H1 (cell line): ENCODE measurements around the gene ADGRG1. TPM values are rescaled to one million over a fixed set of nuclear protein-coding genes. Genes with fewer than 3 reads are reported as not detected.

Experiments used
- CTCF ChIA-PET: fragments of 300-600 bp; sonication (Branson Sonifier 250); formaldehyde crosslinking; loops from one replicate; lab custom pipeline; 2021; ENCODE audit not compliant: partially characterized antibody; lab: Charles Lee
- POLR2A ChIA-PET: fragments of 300-600 bp; sonication (Branson Sonifier 250); formaldehyde crosslinking; loops from one replicate; lab custom pipeline; 2021; ENCODE audit warnings: inconsistent platforms; ENCODE audit not compliant: partially characterized antibody; lab: Charles Lee
- DNase-seq, 2 experiments: peaks; one replicate each; pipeline versions ENCODE4 v3.0.0 to v3.0.0-alpha.2; 2010 to 2022; ENCODE audit warnings: low spot score in 2 of 2, low read depth in 1 of 2, mixed read lengths in 1 of 2
- FAIRE-seq: peaks from 2 replicates; lab custom pipeline; 2011; peaks lifted over from hg19 to GRCh38; lab: Jason Lieb, UNC
- H2AFZ ChIP-seq: 2 replicates; pipeline ENCODE4 v1.8.1; 2012; ENCODE audit warnings: low read length, inconsistent platforms
- H2AK5ac ChIP-seq: 2 replicates; pipeline ENCODE4 v1.6.1; 2013; ENCODE audit warnings: low read depth, low read length
- H2BK120ac ChIP-seq: replicated peaks from 2 replicates; pipeline ENCODE3; 2013; ENCODE audit warnings: low read depth, low read length, inconsistent platforms
- H2BK12ac ChIP-seq: 2 replicates; pipeline ENCODE4 v1.6.1; 2013; ENCODE audit warnings: low read depth, low read length
- H2BK15ac ChIP-seq: 2 replicates; pipeline ENCODE4 v1.6.1; 2013; ENCODE audit warnings: low read length
- H2BK20ac ChIP-seq: 2 replicates; pipeline ENCODE4 v1.6.1; 2013; ENCODE audit warnings: low read length
- H2BK5ac ChIP-seq: 2 replicates; pipeline ENCODE4 v1.6.1; 2013; ENCODE audit warnings: low read depth, low read length
- H3K14ac ChIP-seq: 2 replicates; pipeline ENCODE4 v1.6.1; 2013; ENCODE audit warnings: inconsistent platforms; ENCODE audit not compliant: insufficient read length
- H3K18ac ChIP-seq: 2 replicates; pipeline ENCODE4 v1.6.1; 2013; ENCODE audit warnings: low read length; ENCODE audit errors: extremely low read depth
- H3K23ac ChIP-seq: 2 replicates; pipeline ENCODE4 v1.6.1; 2013; ENCODE audit warnings: inconsistent platforms; ENCODE audit not compliant: insufficient read length
- H3K23me2 ChIP-seq: 2 replicates; pipeline ENCODE4 v1.6.1; 2013; ENCODE audit warnings: low read depth, low read length
- H3K27ac ChIP-seq: 2 replicates; pipeline ENCODE4 v1.6.1; 2011; ENCODE audit warnings: low read depth, low read length, inconsistent platforms
- H3K27me3 ChIP-seq, 4 experiments: replicated peaks in 1 of 4; 1 replicate in 1 of 4; 2 replicates in 3 of 4; pipeline versions ENCODE4 v1.6.1 to v1.8.1; 2011 to 2013; ENCODE audit warnings: low read length in 3 of 4, mild to moderate bottlenecking in 3 of 4, inconsistent platforms in 2 of 4, mixed read lengths in 2 of 4, moderate library complexity in 1 of 4; ENCODE audit not compliant: control insufficient read depth in 3 of 4, insufficient read depth in 3 of 4; ENCODE audit errors: extremely low read depth in 1 of 4
- H3K36me3 ChIP-seq, 4 experiments: 2 replicates each; pipeline versions ENCODE4 v1.6.1 to v1.8.1; 2011 to 2013; ENCODE audit warnings: mild to moderate bottlenecking in 4 of 4, low read length in 3 of 4, moderate library complexity in 2 of 4, control low read depth in 1 of 4, inconsistent platforms in 1 of 4; ENCODE audit not compliant: insufficient read depth in 4 of 4, control insufficient read depth in 2 of 4
- H3K4ac ChIP-seq: replicated peaks from 2 replicates; pipeline ENCODE3; 2013; ENCODE audit warnings: low read length, low read depth, mixed read lengths, inconsistent platforms; ENCODE audit not compliant: insufficient read length
- H3K4me1 ChIP-seq, 4 experiments: replicated peaks in 1 of 4; 1 replicate in 1 of 4; 2 replicates in 3 of 4; pipeline versions ENCODE4 v1.6.1 to v1.8.1; 2011 to 2013; ENCODE audit warnings: low read length in 3 of 4, inconsistent platforms in 2 of 4, mixed read lengths in 1 of 4; ENCODE audit not compliant: insufficient read depth in 4 of 4, control insufficient read depth in 3 of 4
- H3K4me2 ChIP-seq, 2 experiments: 2 replicates each; pipeline versions ENCODE4 v1.6.1 to v1.8.1; 2011 to 2013; ENCODE audit warnings: low read depth in 2 of 2, low read length in 2 of 2, control low read depth in 1 of 2, inconsistent platforms in 1 of 2, mild to moderate bottlenecking in 1 of 2; ENCODE audit not compliant: insufficient read depth in 1 of 2
- H3K4me3 ChIP-seq, 4 experiments: fragments of 200-600, 300-600 bp in 1 of 4; sonication (generic), shearing (Covaris generic), sonication (Bioruptor Twin) in 1 of 4; 2 replicates each; pipeline versions ENCODE4 v1.5.1 to v1.8.1; 2011 to 2016; ENCODE audit warnings: low read length in 4 of 4, low read depth in 3 of 4, control low read depth in 2 of 4, inconsistent platforms in 2 of 4, mild to moderate bottlenecking in 2 of 4, mixed read lengths in 1 of 4, moderate library complexity in 1 of 4; ENCODE audit not compliant: insufficient read depth in 2 of 4; ENCODE audit errors: extremely low read depth in 1 of 4
- H3K56ac ChIP-seq: replicated peaks from 2 replicates; pipeline ENCODE3; 2013; ENCODE audit warnings: low read depth, mild to moderate bottlenecking, mixed read lengths, low read length, inconsistent platforms; ENCODE audit not compliant: insufficient read length
- H3K79me1 ChIP-seq: 2 replicates; pipeline ENCODE4 v1.6.1; 2013; ENCODE audit warnings: low read depth, low read length, control low read depth
- H3K79me2 ChIP-seq, 2 experiments: 2 replicates each; pipeline versions ENCODE4 v1.6.1 to v1.8.1; 2012 to 2013; ENCODE audit warnings: low read length in 2 of 2, mild to moderate bottlenecking in 2 of 2, inconsistent platforms in 1 of 2; ENCODE audit not compliant: insufficient read depth in 2 of 2, control insufficient read depth in 1 of 2
- H3K9ac ChIP-seq, 4 experiments: replicated peaks in 1 of 4; 1 replicate in 1 of 4; 2 replicates in 3 of 4; pipeline versions ENCODE4 v1.6.1 to v1.8.1; 2011 to 2013; ENCODE audit warnings: low read depth in 3 of 4, low read length in 3 of 4, control low read depth in 2 of 4, mild to moderate bottlenecking in 2 of 4, moderate library complexity in 2 of 4, inconsistent platforms in 1 of 4; ENCODE audit errors: extremely low read depth in 1 of 4
- H3K9me3 ChIP-seq, 2 experiments: 2 replicates each; pipeline versions ENCODE4 v1.6.1 to v1.8.1; 2012 to 2013; ENCODE audit warnings: mild to moderate bottlenecking in 2 of 2, moderate library complexity in 2 of 2, control low read depth in 1 of 2, inconsistent platforms in 1 of 2, low read depth in 1 of 2, low read length in 1 of 2, mixed read lengths in 1 of 2; ENCODE audit not compliant: insufficient read depth in 2 of 2
- H4K20me1 ChIP-seq, 2 experiments: replicated peaks in 1 of 2; 2 replicates each; pipeline versions ENCODE3 to v1.8.1; 2011 to 2013; ENCODE audit warnings: inconsistent platforms in 2 of 2, low read length in 2 of 2, mild to moderate bottlenecking in 1 of 2; ENCODE audit not compliant: insufficient read depth in 2 of 2, control insufficient read depth in 1 of 2
- H4K5ac ChIP-seq: 2 replicates; pipeline ENCODE4 v1.6.1; 2013; ENCODE audit warnings: low read length, low read depth, mixed read lengths, inconsistent platforms; ENCODE audit not compliant: insufficient read length
- H4K8ac ChIP-seq: 2 replicates; pipeline ENCODE4 v1.8.0; 2013; ENCODE audit warnings: mild to moderate bottlenecking, moderate library complexity, low read length, inconsistent platforms; ENCODE audit not compliant: insufficient read depth; ENCODE audit errors: extremely low read depth
- H4K91ac ChIP-seq: replicated peaks from 2 replicates; pipeline ENCODE3; 2013; ENCODE audit warnings: low read length, mixed read lengths, inconsistent platforms; ENCODE audit not compliant: insufficient read length
- CHD1 ChIP-seq: IDR thresholded peaks from 2 replicates; pipeline ENCODE4 v1.6.1; 2012; ENCODE audit warnings: low read depth, low read length, improper control_type of control experiment
- RAD21 ChIP-seq, 2 experiments: IDR thresholded peaks in 1 of 2; conservative IDR thresholded peaks in 1 of 2; 2 replicates each; pipeline ENCODE4 v1.6.1; 2011; ENCODE audit warnings: low read depth in 2 of 2, low read length in 2 of 2, improper control_type of control experiment in 1 of 2, inconsistent platforms in 1 of 2, mild to moderate bottlenecking in 1 of 2, moderate library complexity in 1 of 2
- RNF2 ChIP-seq: fragments of 200-900, 300-1000 bp; sonication (generic); IDR thresholded peaks from 2 replicates; pipeline ENCODE4 v1.7.1; 2016; ENCODE audit warnings: borderline replicate concordance, low read depth, mild to moderate bottlenecking, antibody characterized with exemption, low read length; ENCODE audit not compliant: poor library complexity, severe bottlenecking; ENCODE audit errors: missing control alignments
- WGBS, 2 experiments: shearing (Covaris generic) in 1 of 2; methylation state at CpG; one replicate each; pipeline versions ENCODE4 v1.1.6 to v1.1.7; 2013 to 2015; ENCODE audit warnings: low lambda C conversion rate in 2 of 2, mixed read lengths in 2 of 2, inconsistent platforms in 1 of 2, low coverage in 1 of 2, missing lambda C conversion rate in 1 of 2; ENCODE audit not compliant: insufficient replicate concordance in 2 of 2, insufficient coverage in 1 of 2, insufficient read length in 1 of 2; ENCODE audit errors: extremely low coverage in 1 of 2, missing lambda C conversion rate in 1 of 2; 5-methylcytosine and 5-hydroxymethylcytosine counted together
- polyA plus RNA-seq, 7 experiments: library from polyadenylated mRNA; depleted of rRNA in 3 of 7; stranded (reverse) in 5 of 7; unstranded in 2 of 7; fragments of >200 nt in 5 of 7; fragments of 200-250 nt in 2 of 7; gene quantifications; 1 replicate in 5 of 7; 2 replicates in 1 of 7; 4 replicates in 1 of 7; pipeline versions ENCODE4 v1.2.1 to v1.2.3, GENCODE V29; 2011 to 2013; ENCODE audit warnings: missing spikeins in 2 of 7, mixed read lengths in 2 of 7
- total RNA-seq: library from RNA; stranded (reverse); fragmentation: NEBNext Ultra II Directional; extraction: Animal tissue kit (Norgen Biotek cat#: 25700); gene quantifications from 2 replicates; pipeline ENCODE4 v1.2.1, GENCODE V29; 2021

Gene ADGRG1
- total and polyA plus RNA-seq, 2 of the 8 experiments (the other 6 are each of a cell fraction or from before 2014, with no cell fraction given): 1.3 to 2.6 TPM

DNA sequence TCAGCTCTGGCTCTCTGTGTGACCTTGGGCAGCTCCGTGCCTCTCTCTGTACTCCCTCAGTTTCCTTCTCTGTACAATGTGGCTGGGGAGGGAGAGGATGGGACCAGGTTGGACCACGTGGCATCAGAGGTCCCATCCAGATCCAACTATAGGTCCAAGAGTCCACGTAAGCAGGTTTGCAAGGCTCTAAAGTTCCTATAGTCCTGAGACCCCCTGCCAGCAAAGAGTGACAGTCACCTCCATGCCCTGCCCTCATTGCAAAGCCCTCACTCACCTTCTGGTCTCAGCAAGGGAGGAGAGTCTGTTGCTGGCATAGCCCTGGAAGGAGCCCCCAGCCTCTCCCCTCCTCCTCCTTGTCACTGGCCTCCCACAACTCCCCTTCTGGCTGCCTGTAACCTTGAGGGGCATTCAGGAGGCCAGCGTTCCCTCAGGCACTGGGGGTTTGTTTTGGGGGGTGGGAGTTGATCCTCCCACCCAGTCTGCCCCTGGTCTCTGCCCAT is 60.1 kb downstream of the ADGRG1 start:
- H2AFZ ChIP-seq: no peak overlapping the region
- 73% methylated on average over 4 of the region's 4 CpGs; no CpG with 5 or more reads in 1 of the 2 experiments for WGBS, 2 experiments
- no peak overlapping the region for H2BK120ac ChIP-seq
- H3K56ac ChIP-seq: no peak overlapping the region
- H3K18ac ChIP-seq: no peak overlapping the region
- ChIA-PET POLR2A (interaction anchor here (1.0 to 2.1 kb wide), 2 partner anchors 11 to 14 kb away, joined by 4 to 6 read pairs; no protein-coding TSS in a partner anchor), CTCF (interaction anchor here (0.8 to 1.4 kb wide), 3 partner anchors 39 to 214 kb away, joined by 3 read pairs; no protein-coding TSS in a partner anchor)
- H3K23ac ChIP-seq: no peak overlapping the region
- no peak overlapping the region for H2BK5ac ChIP-seq
- H3K23me2 ChIP-seq: no peaks in the 10 kb centered on the region
- H3K9me3 ChIP-seq: no peaks in the 10 kb centered on the region
- H4K20me1 ChIP-seq: no peaks in the 10 kb centered on the region
- FAIRE-seq: no peak
- H4K5ac ChIP-seq: no peak overlapping the region
- DNase-seq: no peak
- no peak overlapping the region for H3K27ac ChIP-seq
- no peaks in the 10 kb centered on the region for H3K36me3 ChIP-seq
- no peaks in the 10 kb centered on the region for H3K27me3 ChIP-seq
- H3K9ac ChIP-seq: no peak overlapping the region
- no peaks in the 10 kb centered on the region for H3K79me1 ChIP-seq
- H3K14ac ChIP-seq: no peak overlapping the region
- peaks cover 0 to 7% (median under 1%) of the 10 kb centered on the region in 4 experiments; a peak in 1 of 7 replicates for H3K4me1 ChIP-seq
- no peak overlapping the region for H4K8ac ChIP-seq
- no peak overlapping the region for H3K4me3 ChIP-seq
- no peak overlapping the region for H3K4me2 ChIP-seq
- no peaks in the 10 kb centered on the region for H3K79me2 ChIP-seq
- H2BK15ac ChIP-seq: no peak overlapping the region; the same call in 1 of the 2 replicates
- no peak overlapping the region for H3K4ac ChIP-seq
- no peak overlapping the region for H2BK12ac ChIP-seq
- no peak overlapping the region for H2BK20ac ChIP-seq
- H2AK5ac ChIP-seq: no peak overlapping the region
- no peak overlapping the region for H4K91ac ChIP-seq
- no peak for TF ChIP-seq CHD1
- TF ChIP-seq RNF2: no peak
- TF ChIP-seq RAD21 (IDR thresholded peaks at IDR 0.05 in 1 of 2, conservative IDR thresholded peaks at IDR 0.05 in 1 of 2; ENCODE audit: low read depth in 2 of 2, low read length in 2 of 2): no peak
